HG03460 (cell line): Measurements from ENCODE around the gene SLC22A15.
"Not testable (repeated sequence)": the region's sequence is repeated elsewhere in the genome, so short reads cannot be mapped to it uniquely, and the experiment has no call there.

Experiments used
- ATAC-seq: cut with Tn5 transposase; IDR thresholded peaks from one replicate; pipeline ENCODE4 v1.9.1; 2021; ENCODE audit not compliant: unreplicated experiment

The SLC22A15 gene

DNA sequence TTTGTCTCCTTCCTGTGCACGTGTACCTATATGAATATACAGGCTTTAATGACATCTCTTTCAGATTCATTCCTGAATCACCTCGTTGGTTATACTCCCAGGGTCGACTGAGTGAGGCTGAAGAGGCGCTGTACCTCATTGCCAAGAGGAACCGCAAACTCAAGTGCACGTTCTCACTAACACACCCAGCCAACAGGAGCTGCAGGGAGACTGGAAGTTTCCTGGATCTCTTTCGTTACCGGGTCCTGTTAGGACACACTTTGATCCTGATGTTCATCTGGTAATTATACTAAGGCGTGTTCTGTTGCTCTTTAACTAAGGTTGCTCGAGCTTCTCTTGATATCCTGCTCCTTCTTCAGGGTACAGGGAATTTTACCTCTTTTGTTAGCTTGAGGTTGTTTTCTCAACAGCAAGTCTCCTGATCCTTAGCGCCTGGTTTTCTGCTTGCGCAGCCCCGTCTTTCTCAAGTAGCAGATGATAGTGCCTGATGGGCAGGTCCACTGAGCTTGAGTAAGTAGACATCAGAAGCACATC is 55.1 kb downstream of the SLC22A15 start:
- no peak for ATAC-seq

DNA sequence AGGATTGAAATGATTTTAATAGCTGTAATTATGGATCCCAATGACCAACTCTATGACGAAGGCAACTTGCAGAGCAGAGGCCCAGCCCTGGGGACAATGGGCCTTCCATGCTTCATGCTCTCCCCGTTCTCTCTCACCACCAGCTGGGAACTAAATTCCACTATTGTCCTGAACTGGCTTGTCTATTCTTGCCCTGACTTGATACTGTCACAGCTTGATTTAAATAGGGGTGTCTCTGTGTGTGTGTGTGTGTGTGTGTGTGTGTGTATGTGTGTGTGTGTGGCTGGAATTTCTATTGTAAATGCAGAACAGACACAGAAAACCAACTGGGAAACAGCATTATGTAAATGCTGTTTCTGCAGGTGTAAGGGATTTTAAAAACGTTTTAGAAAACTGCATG is 57.0 kb downstream of the SLC22A15 start:
- no peak for ATAC-seq

DNA sequence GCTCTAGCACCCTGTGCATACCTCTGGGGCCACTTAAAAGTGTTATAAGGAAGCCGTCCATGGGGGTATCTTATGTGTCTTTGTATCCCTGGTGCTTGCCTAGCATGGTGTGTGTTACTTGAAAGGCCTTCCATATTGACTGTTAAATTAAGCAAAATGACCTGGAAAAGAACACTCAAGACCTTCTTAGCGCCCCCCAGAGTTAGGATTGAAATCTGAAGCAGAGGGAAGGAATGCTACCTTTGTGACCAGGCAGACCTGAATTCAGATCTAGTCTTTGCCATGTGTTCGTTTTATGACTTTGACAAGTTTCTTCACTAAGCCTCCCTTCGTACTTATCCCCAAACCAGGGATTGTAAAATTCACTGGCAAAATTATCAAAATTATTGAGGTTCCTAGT is 59.9 kb downstream of the SLC22A15 start:
- no peak for ATAC-seq

DNA sequence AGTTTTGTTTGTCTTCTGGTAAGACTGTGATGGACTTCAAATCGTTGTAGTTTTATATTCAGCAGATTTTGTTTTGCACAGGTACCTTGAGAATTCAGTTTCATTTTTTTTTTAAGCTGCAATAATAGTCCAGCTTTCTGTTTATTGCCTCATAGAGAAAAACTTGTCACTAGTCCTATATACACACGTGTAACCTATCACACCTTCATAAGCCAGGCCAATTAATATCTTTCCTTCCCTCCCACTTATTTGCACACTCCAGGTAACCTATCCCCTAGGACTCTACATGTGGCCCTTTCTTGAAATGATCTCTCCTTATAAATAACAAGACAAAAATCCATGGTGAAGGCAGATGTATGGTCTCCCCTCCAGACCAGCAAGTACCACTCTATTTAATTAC is 62.4 kb downstream of the SLC22A15 start:
- ATAC-seq: no peak

DNA sequence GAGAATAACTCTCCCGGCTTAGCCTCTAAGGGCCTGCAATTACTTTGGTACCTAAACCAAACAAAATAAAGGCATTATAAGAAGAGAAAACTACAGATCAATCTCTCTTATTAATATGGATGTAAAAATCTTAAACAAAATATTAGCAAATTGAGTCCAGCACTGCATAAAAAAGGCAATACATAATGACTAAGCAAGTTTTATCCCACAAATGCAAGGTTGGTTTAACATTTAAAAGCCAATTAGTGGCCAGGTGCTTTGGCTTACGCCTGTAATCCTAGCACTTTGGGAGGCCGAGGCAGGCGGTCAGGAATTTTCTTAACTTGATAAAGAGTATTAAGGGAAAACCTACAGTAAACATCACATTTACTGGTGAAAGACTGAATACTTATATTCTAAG is 67.8 kb downstream of the SLC22A15 start:
- no peak for ATAC-seq

DNA sequence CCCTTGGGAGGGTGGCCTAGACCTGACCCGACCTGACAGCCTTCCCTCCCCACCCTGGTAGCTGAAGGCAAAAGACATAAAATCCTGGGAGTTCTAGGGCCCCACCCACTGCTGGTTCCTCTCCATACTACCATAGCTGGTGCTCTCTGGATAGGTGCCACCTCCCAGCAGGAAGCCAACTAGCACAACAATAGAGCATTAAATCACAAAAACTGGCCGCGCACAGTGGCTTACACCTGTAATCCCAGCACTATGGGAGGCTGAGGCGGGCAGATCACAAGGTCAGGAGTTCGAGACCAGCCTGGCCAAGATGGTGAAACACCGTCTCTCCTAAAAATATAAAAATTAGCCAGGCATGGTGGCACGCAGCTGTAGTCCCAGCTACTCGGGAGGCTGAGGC is 70.6 kb downstream of the SLC22A15 start:
- ATAC-seq: not testable (repeated sequence)

DNA sequence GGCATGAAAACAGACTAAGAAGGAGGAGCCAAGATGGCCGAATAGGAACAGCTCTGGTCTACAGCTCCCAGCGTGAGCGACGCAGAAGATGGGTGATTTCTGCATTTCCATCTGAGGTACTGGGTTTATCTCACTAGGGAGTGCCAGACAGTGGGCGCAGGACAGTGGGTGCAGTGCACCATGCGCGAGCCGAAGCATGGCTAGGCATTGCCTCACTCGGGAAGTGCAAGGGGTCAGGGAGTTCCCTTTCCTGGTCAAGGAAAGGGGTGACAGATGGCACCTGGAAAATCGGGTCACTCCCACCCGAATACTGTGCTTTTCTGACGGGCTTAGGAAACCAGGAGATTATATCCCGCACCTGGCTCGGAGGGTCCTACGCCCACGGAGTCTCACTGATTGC is 75.6 kb downstream of the SLC22A15 start:
- not testable (repeated sequence) for ATAC-seq

DNA sequence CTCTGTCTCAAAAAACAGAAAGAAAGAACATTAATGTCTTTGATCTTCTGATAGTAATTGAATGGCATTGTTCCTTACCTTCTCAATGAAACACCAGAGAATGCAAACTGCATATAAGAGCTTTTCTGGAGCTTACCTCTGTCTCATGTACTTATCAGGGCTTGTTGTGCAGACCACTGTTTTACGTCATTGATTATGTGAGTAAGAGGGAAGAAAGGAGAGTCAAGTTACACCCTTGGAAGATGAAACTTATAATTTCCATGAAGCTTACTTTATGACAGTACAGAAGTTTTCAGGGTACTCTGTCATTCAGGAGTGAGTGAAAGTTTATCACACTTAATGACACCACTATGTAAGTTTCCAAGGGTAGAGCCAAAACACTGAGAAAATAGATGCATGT is 85.9 kb downstream of the SLC22A15 start:
- no peak for ATAC-seq

DNA sequence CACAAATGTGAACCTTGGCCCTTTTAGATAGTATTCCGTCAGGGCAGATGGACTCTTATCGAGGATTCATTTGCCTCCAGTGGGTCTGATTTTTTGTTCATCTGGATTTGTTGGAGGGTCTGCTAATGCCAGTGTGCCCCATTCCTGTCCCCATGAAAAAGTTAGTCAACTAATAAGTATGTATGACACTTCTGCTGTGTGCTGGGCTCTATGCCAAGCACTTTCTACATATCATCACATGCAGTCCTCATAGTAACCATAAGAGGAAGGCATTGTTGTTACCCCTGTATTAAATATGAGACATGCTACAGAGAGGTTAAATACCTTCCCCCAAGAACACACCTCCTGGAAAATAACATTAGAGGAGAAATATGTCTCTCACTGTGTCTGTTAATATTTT is 88.3 kb downstream of the SLC22A15 start:
- no peak for ATAC-seq

DNA sequence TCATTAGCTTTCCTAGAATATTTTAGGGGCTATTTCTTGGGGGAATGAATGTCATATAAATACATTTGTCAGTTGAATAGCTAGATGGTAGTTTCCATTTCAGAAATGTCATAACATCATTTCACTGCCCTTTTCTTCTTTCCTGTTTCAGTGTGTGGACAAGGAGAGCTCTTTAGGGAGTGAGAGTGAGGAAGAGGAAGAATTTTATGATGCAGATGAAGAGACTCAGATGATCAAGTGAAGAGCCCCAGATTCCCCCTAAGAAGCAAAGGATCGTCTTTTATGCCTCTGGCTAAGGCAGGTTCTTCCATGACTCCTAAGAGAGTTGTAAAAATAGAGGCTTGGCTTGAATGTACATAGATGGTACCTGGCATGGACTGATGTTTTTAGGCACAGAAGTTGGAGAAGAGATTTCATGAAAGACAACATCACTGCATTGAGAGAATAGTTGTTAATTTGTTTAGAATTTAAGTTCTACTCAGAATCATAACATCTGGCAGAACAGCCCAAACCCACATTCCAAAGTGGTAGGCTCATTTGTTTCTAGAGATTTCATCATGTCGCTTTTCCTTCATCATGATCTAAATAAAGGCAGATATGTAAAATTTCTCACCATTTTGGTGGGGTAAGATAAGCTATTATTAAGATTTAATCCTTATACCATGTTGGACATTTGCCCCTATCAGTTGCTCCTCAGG is 90.7 kb downstream of the SLC22A15 start:
- ATAC-seq: no peak

DNA sequence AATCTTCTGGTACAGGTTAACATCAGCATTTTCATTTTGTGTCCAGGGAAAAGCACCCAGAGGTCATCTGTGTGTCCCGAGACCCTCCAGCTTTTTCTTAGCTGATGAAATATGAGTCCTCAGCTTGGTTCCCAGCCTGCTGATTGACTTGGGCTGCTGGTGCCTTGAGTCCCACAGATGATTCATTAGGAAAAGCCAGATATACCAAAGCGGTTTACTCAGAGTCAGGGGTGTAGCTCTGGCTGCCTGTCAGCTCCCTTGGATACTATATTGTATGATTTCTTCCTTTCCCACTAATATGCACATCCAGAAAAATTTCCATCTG is 91.2 kb downstream of the SLC22A15 start:
- no peak for ATAC-seq

DNA sequence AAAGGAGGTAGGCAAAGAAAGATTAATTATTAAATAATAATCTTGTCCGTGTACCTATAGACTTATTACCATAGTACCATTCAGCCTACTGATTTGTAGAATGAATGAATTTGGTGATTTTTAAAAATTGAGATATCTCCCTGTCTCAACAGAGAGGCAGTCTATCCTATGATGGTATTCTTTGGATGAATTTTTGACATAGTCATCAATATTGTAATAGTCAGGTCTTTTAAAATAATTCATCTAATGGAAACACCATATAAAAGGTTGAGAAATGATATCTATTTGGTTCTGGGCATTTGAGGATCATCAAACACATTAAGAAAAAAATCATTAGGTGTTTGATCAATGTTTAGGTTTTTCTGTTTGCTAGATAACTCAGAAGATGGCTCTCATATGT is 99.3 kb downstream of the SLC22A15 start:
- ATAC-seq: no peak

DNA sequence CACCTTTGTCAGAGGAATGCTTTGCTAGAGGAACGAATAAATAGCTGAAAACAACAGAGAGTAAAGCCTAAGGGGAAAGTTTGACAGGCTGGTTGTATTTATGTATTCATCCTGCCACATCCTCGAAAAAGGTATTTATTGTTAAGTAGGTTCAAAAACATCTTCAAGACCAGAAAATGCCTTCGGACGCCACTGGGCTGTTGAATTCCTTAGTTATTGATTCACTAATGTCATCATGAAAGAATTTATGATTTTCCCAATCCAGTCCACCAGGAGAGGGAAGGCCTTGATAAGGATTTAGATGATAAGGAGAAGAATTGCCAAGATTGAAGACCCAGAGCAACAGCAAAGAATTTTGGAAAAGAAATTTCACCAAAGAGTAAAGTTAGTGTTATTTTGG is 99.7 kb downstream of the SLC22A15 start:
- ATAC-seq: no peak

DNA sequence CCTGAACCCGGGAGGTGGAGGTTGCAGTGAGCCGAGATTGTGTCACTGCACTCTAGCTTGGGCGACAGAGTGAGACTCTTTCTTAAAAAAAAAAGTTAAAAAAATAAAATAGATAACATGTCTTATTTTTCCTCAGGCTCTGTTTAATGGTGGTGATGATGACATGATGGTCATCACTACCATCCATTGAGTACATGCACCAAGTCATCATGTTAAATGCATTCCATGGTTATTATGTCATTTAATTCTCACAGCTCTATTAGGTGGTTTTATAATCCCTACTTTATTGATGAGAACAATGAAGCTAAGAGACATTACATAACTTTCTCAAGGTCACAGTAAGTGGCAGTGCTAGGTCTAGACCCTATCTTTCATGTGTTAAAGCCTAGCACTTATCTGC is 100.5 kb downstream of the SLC22A15 start:
- no peak for ATAC-seq

DNA sequence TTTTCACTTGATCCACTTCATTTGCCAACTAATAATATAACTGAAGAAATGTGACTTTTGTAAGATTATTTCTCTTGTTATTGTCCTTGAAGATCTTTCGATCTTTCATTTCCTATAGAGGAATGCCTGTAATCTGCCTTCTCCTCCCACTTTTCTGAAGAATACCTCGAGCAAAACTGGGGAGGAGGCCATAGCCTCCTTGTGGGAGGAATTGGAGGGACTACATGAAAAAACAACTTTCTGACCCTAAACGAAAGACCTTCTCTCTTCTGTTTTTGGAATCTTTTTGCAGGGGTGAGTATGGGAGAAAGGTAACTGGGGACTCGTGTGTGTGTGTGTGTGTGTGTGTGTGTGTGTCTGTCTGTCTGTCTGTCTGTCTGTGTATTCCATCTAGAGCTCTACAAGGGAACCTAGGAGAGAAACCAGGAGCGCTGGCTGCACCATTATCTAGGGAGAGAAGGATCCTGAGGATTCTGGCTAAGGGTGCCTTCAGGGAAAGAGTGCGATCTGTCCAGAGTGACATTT is 102.4 kb downstream of the SLC22A15 start:
- no peak for ATAC-seq

DNA sequence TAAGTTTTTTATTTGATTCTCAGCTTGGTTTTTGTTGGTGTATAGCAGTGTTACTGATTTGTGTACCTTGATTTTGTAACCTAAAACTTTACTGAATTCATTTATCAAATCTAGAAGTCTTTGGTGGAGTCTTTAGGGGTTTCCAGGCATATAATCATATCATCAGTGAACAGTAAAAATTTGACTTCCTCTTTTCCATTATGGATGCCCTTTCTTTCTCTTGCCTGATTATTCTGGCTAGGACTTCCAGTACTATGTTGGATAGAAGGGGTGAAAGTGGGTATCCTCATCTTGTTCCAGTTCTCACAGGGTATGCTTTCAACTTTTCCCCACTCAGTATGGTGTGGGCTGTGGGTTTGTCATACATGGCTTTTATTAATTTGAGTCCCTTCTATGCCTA is 111.3 kb downstream of the SLC22A15 start:
- ATAC-seq: no peak

DNA sequence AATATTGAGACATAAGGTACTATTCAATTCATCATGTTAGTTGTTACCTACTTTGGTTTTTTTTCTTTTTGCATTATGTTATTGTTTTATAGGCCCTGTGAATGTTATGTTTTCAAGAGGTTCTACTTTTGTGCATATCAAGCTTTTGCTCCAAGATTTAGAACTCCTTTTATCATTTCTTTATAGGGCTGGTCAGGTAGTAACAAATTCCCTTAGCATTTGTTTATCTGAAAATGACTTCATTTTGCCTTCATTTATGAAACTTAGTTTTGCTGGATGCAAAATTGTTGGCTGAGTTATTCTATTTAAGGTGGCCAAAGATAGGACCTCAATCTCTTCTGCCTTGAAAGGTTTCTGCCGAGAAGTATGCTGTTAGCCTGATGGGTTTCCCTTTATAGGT is 113.6 kb downstream of the SLC22A15 start:
- ATAC-seq: no peak

DNA sequence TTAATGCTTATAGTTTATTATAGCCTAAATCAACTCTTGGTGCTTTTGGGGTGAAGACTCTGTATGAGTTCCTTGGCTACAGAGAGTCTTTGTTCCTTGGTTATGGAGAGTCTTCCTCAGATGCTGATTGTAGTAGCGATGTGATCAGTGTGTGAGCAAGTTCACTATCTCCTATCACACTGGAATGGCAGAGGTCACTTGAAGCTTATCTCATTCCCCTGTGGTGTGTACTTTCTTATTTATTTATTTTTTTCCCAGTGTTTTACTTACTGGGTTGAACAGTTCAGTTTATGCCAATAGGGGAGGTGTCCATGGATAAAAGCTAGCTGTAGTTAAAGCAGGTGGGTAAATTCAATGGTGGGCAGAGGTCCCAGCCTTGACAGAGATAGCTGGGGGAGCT is 114.8 kb downstream of the SLC22A15 start:
- no peak for ATAC-seq

DNA sequence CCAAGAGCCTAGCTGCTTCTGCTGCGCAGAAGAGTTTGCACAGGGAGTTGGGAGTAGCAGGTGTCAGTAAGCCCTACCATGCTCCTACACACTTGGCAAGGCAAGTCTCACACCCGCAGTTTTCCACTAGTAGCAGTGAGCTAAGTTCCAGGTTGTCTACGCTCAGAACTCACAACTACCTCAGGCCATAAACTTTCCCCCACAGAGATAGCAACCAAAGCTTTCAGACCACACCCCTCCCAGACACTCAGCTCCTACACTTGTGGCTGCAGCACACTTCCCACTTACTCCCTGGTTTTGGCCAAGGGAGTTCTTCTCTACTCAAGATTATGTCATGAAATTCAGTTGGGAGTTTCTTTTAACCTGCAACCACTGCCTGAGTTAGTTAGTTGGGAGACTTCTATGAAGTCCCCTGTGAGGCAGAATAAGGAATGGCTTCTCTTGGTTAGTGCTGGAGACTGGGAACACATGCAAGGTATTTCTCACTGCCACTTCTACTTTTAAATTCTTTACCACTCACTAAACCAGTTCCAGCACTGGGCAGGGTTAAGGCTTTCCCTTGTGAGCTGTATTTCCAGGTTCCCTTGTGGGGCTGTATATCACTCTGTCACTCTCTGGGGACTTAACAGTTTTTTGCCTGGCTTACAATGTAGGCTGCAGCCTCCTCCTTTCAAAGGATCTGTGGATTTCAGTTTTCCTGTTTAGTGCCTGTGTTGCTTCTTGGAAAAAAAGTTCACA is 116.6 kb downstream of the SLC22A15 start:
- no peak for ATAC-seq

DNA sequence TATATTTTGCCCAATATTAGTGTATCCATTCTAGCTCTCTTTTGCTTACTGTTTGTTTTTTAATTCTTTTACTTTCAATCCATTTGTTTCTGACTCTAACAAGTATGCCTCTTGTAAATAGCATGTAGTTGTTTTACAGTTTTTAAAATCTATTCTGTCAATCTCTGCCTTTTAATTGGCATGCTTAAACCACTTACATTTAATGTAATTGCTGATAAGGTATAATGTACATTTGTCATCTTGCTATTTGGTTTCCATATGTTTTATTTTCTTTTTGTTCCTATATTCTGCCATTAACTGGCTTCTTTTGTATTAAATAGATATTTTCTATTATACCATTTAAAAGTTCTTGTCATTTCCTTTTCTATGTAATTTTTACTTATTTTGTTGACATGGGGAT is 118.7 kb downstream of the SLC22A15 start:
- ATAC-seq: no peak

DNA sequence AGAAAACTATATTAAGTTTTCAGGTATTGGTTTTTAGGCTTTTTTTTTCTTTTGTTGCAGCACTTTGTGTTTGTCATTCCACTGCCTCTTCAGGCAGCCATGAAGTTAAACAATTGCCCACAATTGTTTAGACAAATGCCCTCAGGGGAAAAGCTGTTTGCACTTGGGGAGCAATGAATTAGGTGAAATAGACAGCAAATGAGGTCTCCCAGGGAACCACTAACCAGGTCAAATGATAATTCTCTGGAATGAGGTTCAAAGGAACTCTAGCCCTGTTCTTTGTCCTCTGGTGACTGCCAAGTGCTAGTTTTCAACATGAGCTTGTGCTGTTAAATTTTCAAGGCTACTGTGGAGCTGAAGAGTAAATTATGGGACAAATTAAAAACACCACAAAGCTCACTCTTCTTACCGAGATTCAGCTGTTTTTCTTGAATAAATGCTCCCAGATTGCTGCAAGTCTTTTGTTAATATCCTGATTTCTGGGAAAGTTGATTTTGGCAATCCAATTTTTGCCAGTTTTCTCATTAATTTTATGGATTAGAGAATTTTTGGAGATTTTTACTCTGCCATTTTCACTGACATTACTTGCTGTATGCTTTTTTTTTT is 119.8 kb downstream of the SLC22A15 start:
- ATAC-seq: no peak

DNA sequence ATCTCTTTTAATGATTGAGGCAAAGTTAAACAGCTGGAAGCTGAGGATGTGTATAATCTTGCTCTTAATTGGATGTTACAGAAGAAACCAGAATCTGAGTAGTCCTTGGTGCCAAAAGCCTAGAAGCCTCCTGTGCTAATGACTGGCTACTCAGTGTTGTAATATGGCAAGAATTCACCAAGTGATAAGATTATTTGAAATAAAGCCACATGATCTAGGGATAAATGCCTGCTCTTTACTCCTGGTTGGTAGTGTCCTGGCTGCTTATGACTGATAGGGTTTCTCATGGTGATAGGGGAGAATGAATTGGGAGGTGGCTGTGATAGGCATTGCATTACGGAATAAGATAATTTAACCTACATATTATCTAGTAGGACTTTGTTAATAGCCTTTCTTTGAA is 121.3 kb downstream of the SLC22A15 start:
- ATAC-seq: no peak
